ENCODE measurements around the gene BUD13. TPM values are rescaled to one million over a fixed set of nuclear protein-coding genes. Genes with fewer than 3 reads are reported as not detected.

The BUD13 gene
- total and polyA plus RNA-seq, 3 experiments from 2014 or later = 15.0 to 32.3 (median 31.4) TPM

- peaks cover 11 to 30% of the 10 kb centered on the region in 2 donors for H3K27me3 Mint-ChIP-seq
- Histone ChIP-seq H3K27ac (ENCODE audit: low read depth, low read length) (no peak overlapping the region), H3K4me1 (ENCODE audit: insufficient read depth, low read length) (no peaks in the 10 kb centered on the region), H3K36me3 (ENCODE audit: insufficient read depth, low read length) (no peaks in the 10 kb centered on the region), H3K4me3 (ENCODE audit: low read length) (no peak overlapping the region), H3K9me3 (ENCODE audit: low read length) (no peaks in the 10 kb centered on the region), H3K27me3 (ENCODE audit: insufficient read depth, low read length, poor library complexity, severe bottlenecking) (no peaks in the 10 kb centered on the region)
- H3K4me3 Mint-ChIP-seq = no peak overlapping the region
- no peaks in the 10 kb centered on the region for H3K4me1 Mint-ChIP-seq
- ChIA-PET CTCF (no interaction called here), POLR2A (no interaction called here)
- no peaks in the 10 kb centered on the region for H3K9me3 Mint-ChIP-seq
- H3K36me3 Mint-ChIP-seq = no peaks in the 10 kb centered on the region
- no peak overlapping the region for H3K27ac Mint-ChIP-seq
- DNase-seq = no peak
These were observed 50.8 kb downstream of the BUD13 start for GRCh38 chr11:116721988-116722387.

- CTCF ChIA-PET = no interaction called here
- no peak overlapping the region for H3K27ac Mint-ChIP-seq
- H3K27me3 Mint-ChIP-seq = peaks cover 11 to 22% of the 10 kb centered on the region in 2 donors
These were observed 51.9 kb downstream of the BUD13 start for GRCh38 chr11:116720895-116721294.

GRCh38 chr11:116718955-116719501, 53.8 kb downstream of the BUD13 start:
- no peak for DNase-seq
- H3K27me3 Mint-ChIP-seq = peaks cover 9 to 26% of the 10 kb centered on the region in 2 donors
- H3K36me3 ChIP-seq (ENCODE audit: insufficient read depth, low read length) = no peaks in the 10 kb centered on the region
- H3K4me1 ChIP-seq (ENCODE audit: insufficient read depth, low read length) = no peaks in the 10 kb centered on the region
- H3K36me3 Mint-ChIP-seq = no peaks in the 10 kb centered on the region
- no peak overlapping the region for H3K27ac Mint-ChIP-seq
- ChIA-PET POLR2A (no interaction called here), CTCF (no interaction called here)
- H3K27ac ChIP-seq (ENCODE audit: low read depth, low read length) = no peak overlapping the region
- H3K9me3 Mint-ChIP-seq = no peaks in the 10 kb centered on the region
- H3K4me3 ChIP-seq (ENCODE audit: low read length) = no peak overlapping the region
- H3K27me3 ChIP-seq (ENCODE audit: insufficient read depth, low read length, poor library complexity, severe bottlenecking) = no peaks in the 10 kb centered on the region
- no peaks in the 10 kb centered on the region for H3K9me3 ChIP-seq (ENCODE audit: low read length)
- no peak overlapping the region for H3K4me3 Mint-ChIP-seq
- H3K4me1 Mint-ChIP-seq = no peaks in the 10 kb centered on the region

More at GRCh38 chr11:116720895-116721294, 51.9 kb downstream of the BUD13 start:
- Histone ChIP-seq H3K4me3 (ENCODE audit: low read length) (no peak overlapping the region), H3K27ac (ENCODE audit: low read depth, low read length) (no peak overlapping the region), H3K9me3 (ENCODE audit: low read length) (no peaks in the 10 kb centered on the region), H3K36me3 (ENCODE audit: insufficient read depth, low read length) (no peaks in the 10 kb centered on the region), H3K4me1 (ENCODE audit: insufficient read depth, low read length) (no peaks in the 10 kb centered on the region), H3K27me3 (ENCODE audit: insufficient read depth, low read length, poor library complexity, severe bottlenecking) (no peaks in the 10 kb centered on the region)
- Mint-ChIP-seq H3K9me3 (no peaks in the 10 kb centered on the region), H3K36me3 (no peaks in the 10 kb centered on the region), H3K4me3 (no peak overlapping the region), H3K4me1 (no peaks in the 10 kb centered on the region)
- DNase-seq = no peak
- POLR2A ChIA-PET = no interaction called here

- no peak overlapping the region for H3K27ac ChIP-seq (ENCODE audit: low read depth, low read length)
- Mint-ChIP-seq H3K27ac (no peak overlapping the region), H3K36me3 (no peaks in the 10 kb centered on the region), H3K27me3 (peaks cover 2 to 21% of the 10 kb centered on the region in 2 donors), H3K4me1 (no peaks in the 10 kb centered on the region), H3K4me3 (no peak overlapping the region), H3K9me3 (no peaks in the 10 kb centered on the region)
- no peaks in the 10 kb centered on the region for H3K36me3 ChIP-seq (ENCODE audit: insufficient read depth, low read length)
- ChIA-PET CTCF (no interaction called here), POLR2A (no interaction called here)
- no peak for DNase-seq
- H3K4me3 ChIP-seq (ENCODE audit: low read length) = no peak overlapping the region
- no peaks in the 10 kb centered on the region for H3K27me3 ChIP-seq (ENCODE audit: insufficient read depth, low read length, poor library complexity, severe bottlenecking)
- H3K9me3 ChIP-seq (ENCODE audit: low read length) = no peaks in the 10 kb centered on the region
- no peaks in the 10 kb centered on the region for H3K4me1 ChIP-seq (ENCODE audit: insufficient read depth, low read length)
These were observed 56.2 kb downstream of the BUD13 start for GRCh38 chr11:116716621-116717020.

GRCh38 chr11:116715383-116715782, 57.4 kb downstream of the BUD13 start:
- CTCF ChIA-PET = no interaction called here
- no peaks in the 10 kb centered on the region for H3K36me3 Mint-ChIP-seq
- POLR2A ChIA-PET = no interaction called here
- H3K27me3 Mint-ChIP-seq = peaks cover 4 to 31% of the 10 kb centered on the region in 2 donors
- H3K27ac ChIP-seq (ENCODE audit: low read depth, low read length) = no peak overlapping the region
- no peaks in the 10 kb centered on the region for H3K9me3 Mint-ChIP-seq
- no peak for DNase-seq
- H3K4me3 Mint-ChIP-seq = no peak overlapping the region
- no peak overlapping the region for H3K4me3 ChIP-seq (ENCODE audit: low read length)
- no peaks in the 10 kb centered on the region for H3K4me1 Mint-ChIP-seq
- no peaks in the 10 kb centered on the region for H3K36me3 ChIP-seq (ENCODE audit: insufficient read depth, low read length)
- no peaks in the 10 kb centered on the region for H3K4me1 ChIP-seq (ENCODE audit: insufficient read depth, low read length)
- no peaks in the 10 kb centered on the region for H3K9me3 ChIP-seq (ENCODE audit: low read length)
- H3K27ac Mint-ChIP-seq = no peak overlapping the region
- no peaks in the 10 kb centered on the region for H3K27me3 ChIP-seq (ENCODE audit: insufficient read depth, low read length, poor library complexity, severe bottlenecking)

- no peaks in the 10 kb centered on the region for H3K4me1 ChIP-seq (ENCODE audit: insufficient read depth, low read length)
- Mint-ChIP-seq H3K4me1 (no peaks in the 10 kb centered on the region), H3K27ac (peak overlapping the region in 1 of 8 donors; percentile 6), H3K36me3 (no peaks in the 10 kb centered on the region), H3K27me3 (peaks cover 4 to 36% of the 10 kb centered on the region in 2 donors), H3K4me3 (no peak overlapping the region), H3K9me3 (no peaks in the 10 kb centered on the region)
- no peaks in the 10 kb centered on the region for H3K9me3 ChIP-seq (ENCODE audit: low read length)
- H3K36me3 ChIP-seq (ENCODE audit: insufficient read depth, low read length) = no peaks in the 10 kb centered on the region
- POLR2A ChIA-PET = no interaction called here
- H3K27ac ChIP-seq (ENCODE audit: low read depth, low read length) = no peak overlapping the region
- no peak for DNase-seq
- no peak overlapping the region for H3K4me3 ChIP-seq (ENCODE audit: low read length)
- CTCF ChIA-PET = interaction anchor here (0.9 kb wide), 1 partner anchor 23 kb away, joined by 3 read pairs; no protein-coding TSS in a partner anchor
- no peaks in the 10 kb centered on the region for H3K27me3 ChIP-seq (ENCODE audit: insufficient read depth, low read length, poor library complexity, severe bottlenecking)
These were observed 57.9 kb downstream of the BUD13 start for GRCh38 chr11:116714902-116715301.

GRCh38 chr11:116712428-116712827, 60.4 kb downstream of the BUD13 start:
- H3K4me1 ChIP-seq (ENCODE audit: insufficient read depth, low read length) = no peaks in the 10 kb centered on the region
- no peaks in the 10 kb centered on the region for H3K9me3 ChIP-seq (ENCODE audit: low read length)
- H3K4me1 Mint-ChIP-seq = peaks cover 0 to 3% (median 0%) of the 10 kb centered on the region in 3 donors
- H3K36me3 Mint-ChIP-seq = no peaks in the 10 kb centered on the region
- no peak overlapping the region for H3K4me3 Mint-ChIP-seq
- H3K9me3 Mint-ChIP-seq = no peaks in the 10 kb centered on the region
- H3K36me3 ChIP-seq (ENCODE audit: insufficient read depth, low read length) = no peaks in the 10 kb centered on the region
- no peak overlapping the region for H3K4me3 ChIP-seq (ENCODE audit: low read length)
- no peak overlapping the region for H3K27ac Mint-ChIP-seq
- no peak overlapping the region for H3K27ac ChIP-seq (ENCODE audit: low read depth, low read length)
- POLR2A ChIA-PET = no interaction called here
- CTCF ChIA-PET = interaction anchor here (0.6 kb wide), 1 partner anchor 1283 kb away, joined by 4 read pairs; no protein-coding TSS in a partner anchor
- DNase-seq = no peak
- H3K27me3 Mint-ChIP-seq = peaks cover 14 to 49% of the 10 kb centered on the region in 2 donors
- no peaks in the 10 kb centered on the region for H3K27me3 ChIP-seq (ENCODE audit: insufficient read depth, low read length, poor library complexity, severe bottlenecking)

- H3K27ac Mint-ChIP-seq = no peak overlapping the region
- no peaks in the 10 kb centered on the region for H3K9me3 ChIP-seq (ENCODE audit: low read length)
- H3K4me1 Mint-ChIP-seq = peaks cover 0 to 3% (median 0%) of the 10 kb centered on the region in 3 donors
- no peaks in the 10 kb centered on the region for H3K36me3 Mint-ChIP-seq
- no peak overlapping the region for H3K27ac ChIP-seq (ENCODE audit: low read depth, low read length)
- CTCF ChIA-PET = no interaction called here
- no peaks in the 10 kb centered on the region for H3K27me3 ChIP-seq (ENCODE audit: insufficient read depth, low read length, poor library complexity, severe bottlenecking)
- H3K27me3 Mint-ChIP-seq = peaks cover 14 to 59% of the 10 kb centered on the region in 2 donors
- H3K4me3 Mint-ChIP-seq = no peak overlapping the region
- POLR2A ChIA-PET = no interaction called here
- no peak for DNase-seq
- no peak overlapping the region for H3K4me3 ChIP-seq (ENCODE audit: low read length)
- no peaks in the 10 kb centered on the region for H3K36me3 ChIP-seq (ENCODE audit: insufficient read depth, low read length)
- H3K4me1 ChIP-seq (ENCODE audit: insufficient read depth, low read length) = no peaks in the 10 kb centered on the region
- H3K9me3 Mint-ChIP-seq = no peaks in the 10 kb centered on the region
These were observed 62.0 kb downstream of the BUD13 start for GRCh38 chr11:116710762-116711161.
